ENCODE measurements around the gene CTAG1B. TPM values are rescaled to one million over a fixed set of nuclear protein-coding genes. Genes with fewer than 3 reads are reported as not detected.

CTAG1B gene
- total RNA-seq, 1 experiment from 2014 or later: not detected

GRCh38 chrX:154595559-154596249 lies 23.4 kb downstream of the CTAG1B start:
- Histone ChIP-seq H3K36me3 (ENCODE audit: control insufficient read depth in 1 of 2, insufficient read depth in 2 of 2, low read length in 2 of 2) (no peaks in the 10 kb centered on the region), H3K79me2 (ENCODE audit: insufficient read depth, low read length) (no peaks in the 10 kb centered on the region), H3K9me3 (ENCODE audit: control insufficient read depth in 1 of 2, insufficient read depth in 1 of 2, low read depth in 1 of 2, low read length in 2 of 2) (no peaks in the 10 kb centered on the region), H3K9ac (ENCODE audit: low read length) (no peak overlapping the region), H3K4me3 (replicated peaks in 1 of 2; ENCODE audit: low read depth in 1 of 2, low read length in 2 of 2) (no peak overlapping the region), H2AFZ (ENCODE audit: low read depth, low read length, poor library complexity, severe bottlenecking) (no peak overlapping the region), H3K4me2 (ENCODE audit: low read length) (no peak overlapping the region), H3K27ac (ENCODE audit: low read depth, low read length) (no peak overlapping the region), H4K20me1 (ENCODE audit: insufficient read depth) (no peaks in the 10 kb centered on the region), H3K9me2 (ENCODE audit: insufficient read depth) (no peaks in the 10 kb centered on the region), H3K27me3 (ENCODE audit: insufficient read depth, low read length) (no peaks in the 10 kb centered on the region), H3K4me1 (ENCODE audit: control insufficient read depth in 1 of 2, insufficient read depth in 2 of 2, low read length in 2 of 2) (peaks cover 17 to 23% of the 10 kb centered on the region in 2 experiments)
- ChIA-PET CTCF (no interaction called here), RAD21 (ENCODE audit: low non-redundant PET in 1 of 2, low total read pairs in 2 of 2, uncharacterized antibody in 2 of 2, unreplicated experiment in 2 of 2) (no interaction called here), POLR2A (no interaction called here)
- intact Hi-C loops (cut with micrococcal nuclease): no loop called here
- no TSS peak for BruUV-seq (replicated peaks)
- ATAC-seq (no peak), DNase-seq (ENCODE audit: low read depth, low spot score) (no peak)
- TF ChIP-seq CEBPB (IDR thresholded peaks at IDR 0.05; ENCODE audit: low read depth) (no peak), YY1 (IDR thresholded peaks at IDR 0.05; ENCODE audit: extremely low read depth, insufficient replicate concordance, low read depth, low read length) (no peak), EZH2 (IDR thresholded peaks at IDR 0.05) (no peak), ZNF274 (IDR thresholded peaks at IDR 0.05; ENCODE audit: low read depth, low read length) (no peak), RAD21 (IDR thresholded peaks at IDR 0.05; ENCODE audit: low read depth) (no peak), ELF1 (IDR thresholded peaks at IDR 0.05; ENCODE audit: borderline replicate concordance, low read depth) (no peak), CBX3 (IDR thresholded peaks at IDR 0.05; ENCODE audit: low read depth) (no peak), SIN3A (IDR thresholded peaks at IDR 0.05; ENCODE audit: low read depth) (no peak), EGR1 (IDR thresholded peaks at IDR 0.05; ENCODE audit: low read depth) (no peak), MAX (IDR thresholded peaks at IDR 0.05) (no peak), TCF7L2 (IDR thresholded peaks at IDR 0.05; ENCODE audit: borderline replicate concordance, extremely low read depth, insufficient read depth, insufficient read length) (no peak)

GRCh38 chrX:154594491-154594890 lies 24.6 kb downstream of the CTAG1B start:
- Histone ChIP-seq H3K9me3 (ENCODE audit: control insufficient read depth in 1 of 2, insufficient read depth in 1 of 2, low read depth in 1 of 2, low read length in 2 of 2) (no peaks in the 10 kb centered on the region), H4K20me1 (ENCODE audit: insufficient read depth) (no peaks in the 10 kb centered on the region), H3K36me3 (ENCODE audit: control insufficient read depth in 1 of 2, insufficient read depth in 2 of 2, low read length in 2 of 2) (no peaks in the 10 kb centered on the region), H3K4me2 (ENCODE audit: low read length) (no peak overlapping the region), H3K27ac (ENCODE audit: low read depth, low read length) (no peak overlapping the region), H3K4me3 (replicated peaks in 1 of 2; ENCODE audit: low read depth in 1 of 2, low read length in 2 of 2) (no peak overlapping the region), H3K4me1 (ENCODE audit: control insufficient read depth in 1 of 2, insufficient read depth in 2 of 2, low read length in 2 of 2) (peaks cover 6 to 11% of the 10 kb centered on the region in 2 experiments; a peak in 3 of 4 replicates), H3K79me2 (ENCODE audit: insufficient read depth, low read length) (no peaks in the 10 kb centered on the region), H3K27me3 (ENCODE audit: insufficient read depth, low read length) (no peaks in the 10 kb centered on the region), H3K9ac (ENCODE audit: low read length) (no peak overlapping the region), H3K9me2 (ENCODE audit: insufficient read depth) (no peaks in the 10 kb centered on the region), H2AFZ (ENCODE audit: low read depth, low read length, poor library complexity, severe bottlenecking) (no peak overlapping the region)
- intact Hi-C loops (cut with micrococcal nuclease): no loop called here
- ChIA-PET RAD21 (ENCODE audit: low non-redundant PET in 1 of 2, low total read pairs in 2 of 2, uncharacterized antibody in 2 of 2, unreplicated experiment in 2 of 2) (no interaction called here), CTCF (no interaction called here), POLR2A (no interaction called here)
- TF ChIP-seq FOSL1 (IDR thresholded peaks at IDR 0.05; ENCODE audit: low read depth) (no peak), REST (IDR thresholded peaks at IDR 0.05; ENCODE audit: low read depth) (no peak), EZH2 (IDR thresholded peaks at IDR 0.05) (no peak), SIN3A (IDR thresholded peaks at IDR 0.05; ENCODE audit: low read depth) (no peak), POLR2AphosphoS5 (IDR thresholded peaks at IDR 0.05; ENCODE audit: low read depth, low read length) (no peak), ZFX (IDR thresholded peaks at IDR 0.05) (no peak)
- ATAC-seq (no peak), DNase-seq (ENCODE audit: low read depth, low spot score) (no peak)
- BruUV-seq (replicated peaks): no TSS peak
